Activated naive CD4-positive, alpha-beta T cell (primary cell): ENCODE data around the gene HDAC4.

ENCODE experiments used
- DNase-seq, 4 experiments: peaks; one replicate each; lab custom pipeline; 2025; lab: John Stamatoyannopoulos, UW

The HDAC4 gene

DNA sequence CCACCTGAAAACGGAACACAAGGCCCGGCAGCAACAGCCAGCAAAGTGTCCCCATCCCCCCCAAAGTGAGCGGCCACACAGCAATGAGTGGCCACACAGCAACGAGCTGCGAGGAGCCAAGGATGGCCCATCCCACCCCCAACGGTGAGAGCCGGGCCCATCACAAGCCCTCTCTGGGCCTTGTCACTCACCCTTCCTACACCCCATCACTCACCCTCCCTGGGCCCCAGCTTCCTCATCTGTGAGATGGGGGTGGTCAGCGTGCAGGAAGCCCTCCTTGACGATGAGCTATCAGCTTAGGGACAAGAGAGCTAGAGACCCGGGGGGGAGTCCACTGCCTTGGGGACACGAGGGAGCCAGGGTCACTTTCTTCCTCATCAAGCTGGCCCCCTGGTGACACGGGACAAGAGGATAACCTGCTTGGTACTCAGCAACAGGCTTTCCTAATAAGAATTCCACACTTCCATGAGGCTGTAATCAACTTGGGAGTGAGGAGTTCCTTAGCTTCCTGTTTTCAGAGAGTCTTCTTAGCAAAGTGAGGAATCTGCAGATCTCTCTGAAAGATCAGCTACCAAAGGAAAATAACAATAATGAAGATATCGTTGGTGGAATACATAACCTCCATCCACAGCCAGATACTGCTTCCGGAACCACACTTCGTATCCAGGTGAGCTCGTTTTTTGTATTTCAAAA, 92.8 kb downstream of the HDAC4 start:
- DNase-seq: no peak

DNA sequence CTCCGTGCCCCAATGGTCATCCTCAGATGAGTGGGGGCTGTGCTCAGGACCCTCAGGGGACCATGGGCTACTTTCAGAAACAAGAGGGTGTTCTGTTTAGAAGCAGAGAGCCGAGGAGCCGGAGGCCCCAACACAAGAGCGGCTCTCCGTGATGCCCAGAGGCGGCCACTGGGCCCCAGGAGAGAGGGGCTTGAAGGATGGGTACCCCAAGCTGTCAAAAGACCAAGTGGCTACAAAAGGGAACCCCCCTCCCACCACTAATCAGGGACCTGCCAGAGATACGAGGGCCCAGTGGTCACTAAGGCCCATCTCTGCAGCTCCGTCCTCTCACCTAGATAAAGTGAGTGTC, 93.6 kb downstream of the HDAC4 start:
- DNase-seq: no peak

- no peak for DNase-seq
Observed at GRCh38 chr2:239306274-239307220, 94.3 kb downstream of the HDAC4 start.

- DNase-seq: no peak
Observed at GRCh38 chr2:239305771-239306170, 95.0 kb downstream of the HDAC4 start.

- DNase-seq: no peak
Observed at GRCh38 chr2:239305222-239305575, 95.6 kb downstream of the HDAC4 start.

DNA sequence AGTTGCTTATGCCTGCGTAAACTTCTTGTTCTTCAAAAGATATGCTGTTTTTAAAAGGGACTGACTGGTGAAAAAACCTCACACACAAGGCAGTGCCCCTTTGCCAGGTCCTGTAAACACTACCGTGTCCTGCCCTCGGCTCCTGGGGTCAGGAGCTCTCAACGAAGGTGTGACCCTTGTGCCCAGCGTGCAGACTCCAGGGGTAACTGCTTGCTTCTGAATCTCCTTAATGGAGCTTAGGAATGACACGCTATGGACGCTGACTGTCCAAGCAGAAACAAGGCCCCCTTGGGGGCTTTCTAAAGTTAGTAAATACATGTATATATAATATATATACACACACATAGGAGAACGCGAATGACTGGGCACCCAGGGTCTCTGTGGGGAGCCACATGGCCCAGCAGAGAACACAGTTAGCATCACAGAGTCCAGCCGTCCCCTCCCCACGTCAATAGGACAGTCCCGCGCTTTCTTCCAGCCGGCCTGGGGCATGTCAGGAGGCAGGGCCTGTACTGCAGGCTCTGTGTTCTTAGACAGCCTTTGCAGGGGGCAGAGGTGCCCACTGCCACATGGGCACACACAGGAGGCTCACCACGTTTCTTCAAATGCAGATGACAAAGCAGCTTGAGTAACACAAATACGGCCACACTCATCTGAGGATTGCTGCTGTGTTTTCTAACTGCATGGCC, 96.1 kb downstream of the HDAC4 start:
- DNase-seq: no peak

- no peak for DNase-seq
Observed at GRCh38 chr2:239303711-239304532, 96.9 kb downstream of the HDAC4 start.

DNA sequence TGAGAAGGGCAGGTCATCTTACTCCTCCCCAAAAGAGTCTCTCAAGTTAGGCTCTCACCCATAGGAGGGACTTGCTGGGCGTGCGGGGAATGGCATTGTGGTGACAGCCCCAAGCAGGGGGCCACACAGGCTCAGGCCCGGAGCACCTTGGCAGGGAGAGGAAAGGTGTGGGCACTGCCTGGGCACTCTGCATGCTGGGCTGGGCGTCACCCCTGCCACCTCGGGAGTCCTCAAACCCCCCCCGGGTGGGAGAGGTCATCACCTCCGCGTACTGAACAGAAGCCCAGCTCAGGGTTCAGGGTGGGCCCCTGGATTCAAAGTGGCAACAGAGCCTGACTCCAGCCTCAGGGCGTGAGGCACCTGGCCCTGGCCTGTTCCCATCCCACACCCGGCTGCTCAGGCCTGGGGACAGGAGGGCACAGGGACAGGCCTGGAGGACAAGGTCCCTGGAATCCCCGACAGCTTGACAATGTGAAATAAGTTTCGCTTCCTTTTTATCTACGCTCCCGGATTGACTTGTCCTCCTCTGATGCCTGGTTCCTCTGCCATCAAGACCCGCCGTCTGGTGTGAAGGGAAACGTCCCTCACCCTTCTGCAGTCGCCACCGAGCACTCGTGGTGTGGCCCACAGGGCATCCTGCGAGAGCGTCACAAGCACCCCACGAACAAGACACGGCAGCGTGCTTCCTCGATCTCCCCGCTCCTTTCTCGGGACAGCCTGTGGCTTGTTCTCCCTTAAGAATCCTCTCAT, 97.8 kb downstream of the HDAC4 start:
- DNase-seq: no peak

- no peak for DNase-seq
Observed at GRCh38 chr2:239302083-239302807, 98.6 kb downstream of the HDAC4 start.

DNA sequence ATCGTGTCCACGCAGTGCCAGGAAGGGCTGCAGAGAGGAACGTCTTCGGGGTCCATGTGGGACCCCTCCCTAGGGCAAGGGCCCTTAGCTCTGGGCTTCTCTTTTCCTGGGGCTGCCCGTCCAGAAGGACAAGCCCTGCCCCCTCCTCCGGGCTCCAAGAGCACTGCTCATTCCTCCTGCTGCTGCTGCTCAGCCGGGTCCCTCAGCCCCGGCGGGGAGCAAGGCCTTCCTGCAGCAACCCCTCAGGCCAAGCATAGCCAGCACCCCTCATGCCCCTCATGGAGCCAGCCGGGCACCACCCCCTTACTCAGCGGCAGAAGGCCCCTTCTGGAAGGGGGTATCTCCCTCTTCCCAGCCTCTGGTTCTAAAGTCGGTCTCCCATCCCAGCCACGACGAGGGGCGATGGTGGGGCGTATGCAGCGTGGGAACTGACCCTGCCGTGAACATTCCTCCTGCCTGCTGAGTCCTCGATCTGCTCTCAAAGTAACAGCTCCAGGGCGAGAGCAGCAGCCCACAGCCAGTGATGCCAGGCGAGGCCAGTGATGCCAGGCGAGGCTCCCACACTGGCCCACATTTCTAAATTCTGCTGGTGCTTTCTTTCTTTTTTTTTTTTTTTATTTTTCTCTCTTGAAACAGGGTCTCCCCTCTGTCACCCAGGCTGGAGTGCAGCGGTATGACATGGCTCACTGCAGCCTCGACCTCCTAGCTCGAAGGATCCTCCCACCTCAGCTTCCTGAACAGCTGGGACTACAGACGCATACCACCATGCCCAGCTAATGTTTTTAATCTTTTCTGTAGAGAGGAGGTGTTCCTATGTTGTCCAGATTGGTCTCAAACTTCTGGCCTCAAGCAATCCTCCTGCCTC, 99.7 kb downstream of the HDAC4 start:
- DNase-seq: no peak

GRCh38 chr2:239300242-239300641, 100.6 kb downstream of the HDAC4 start:
- DNase-seq: no peak

GRCh38 chr2:239299218-239299939, 101.4 kb downstream of the HDAC4 start:
- no peak for DNase-seq

- DNase-seq: peak in 2 of 4 experiments; percentile 53 to 58
Observed at GRCh38 chr2:239298116-239298804, 102.6 kb downstream of the HDAC4 start.

GRCh38 chr2:239297142-239298004, 103.4 kb downstream of the HDAC4 start:
- no peak for DNase-seq

DNA sequence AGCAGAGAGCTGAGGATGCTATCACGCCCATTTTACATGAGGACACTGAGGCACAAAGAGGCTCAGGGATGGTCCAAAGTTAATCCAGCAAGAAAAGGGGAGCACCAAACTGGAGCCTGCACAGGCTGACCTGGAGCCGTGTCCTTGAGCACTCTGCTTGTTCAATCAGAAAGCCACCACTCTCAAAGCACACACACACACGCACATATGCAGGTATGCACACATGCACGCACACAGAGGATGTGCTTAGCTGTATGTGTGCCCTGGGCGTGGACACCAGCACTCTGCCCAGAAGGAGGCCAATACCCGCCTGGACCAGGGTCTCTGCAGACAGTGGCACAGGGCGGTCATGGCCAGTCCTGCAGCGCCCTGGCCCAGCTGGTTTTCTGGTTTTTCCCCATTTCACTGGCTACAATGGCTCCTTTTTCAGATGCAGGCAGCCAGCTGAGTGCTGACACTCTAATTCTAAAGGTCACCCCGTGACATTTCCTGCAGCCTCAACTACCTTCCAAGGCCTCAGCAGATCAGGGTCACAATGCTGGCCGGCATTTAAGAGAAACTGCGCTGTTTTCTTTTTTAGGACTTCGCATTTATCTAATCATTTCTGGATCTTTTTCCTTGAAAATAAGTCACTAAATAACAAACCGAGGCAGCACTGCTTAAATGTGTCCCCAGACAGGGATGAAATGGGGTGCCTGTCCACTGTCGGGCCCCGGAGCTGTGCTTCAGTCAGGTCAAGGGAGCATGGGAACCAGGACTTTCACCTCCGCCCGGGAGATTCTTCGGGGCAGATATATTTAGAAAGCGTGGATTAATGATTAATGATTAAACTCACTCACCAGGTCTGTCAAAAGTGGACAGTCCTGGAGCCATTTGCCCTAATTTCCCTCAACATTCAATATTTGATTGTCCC, 104.5 kb downstream of the HDAC4 start:
- no peak for DNase-seq

DNA sequence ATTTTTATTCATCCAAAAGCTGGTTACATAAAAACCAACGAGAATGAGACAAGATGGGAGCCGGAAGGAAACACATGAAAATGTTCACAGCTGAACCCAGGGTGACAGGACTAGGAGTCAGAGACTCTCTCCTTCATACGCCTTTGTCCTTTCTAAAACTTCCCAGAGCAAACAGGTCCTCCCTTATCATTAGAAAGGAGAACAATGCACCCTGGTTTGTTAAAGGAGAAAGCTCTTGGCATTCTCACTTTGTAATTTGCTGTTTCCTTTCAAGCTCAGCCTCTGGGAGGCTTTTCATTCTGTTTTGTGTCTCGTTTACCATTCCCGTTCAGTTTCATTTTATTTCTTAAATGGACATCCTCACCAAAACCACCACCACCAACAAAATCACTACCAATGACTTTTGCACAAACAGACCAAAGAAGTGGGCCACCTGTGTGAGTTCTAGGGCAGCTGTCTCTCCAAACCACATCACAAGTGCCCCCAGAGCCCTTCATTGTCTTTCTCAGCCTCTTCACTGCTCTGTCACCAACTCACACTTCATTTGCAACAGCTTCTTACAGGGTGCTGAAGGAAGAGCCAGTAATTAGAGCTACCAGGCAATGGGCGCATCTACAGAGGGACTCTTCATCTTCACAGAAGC, 105.3 kb downstream of the HDAC4 start:
- no peak for DNase-seq
